ENCODE results near the gene CHCHD10. TPM values are rescaled to one million over a fixed set of nuclear protein-coding genes. Genes with fewer than 3 reads are reported as not detected.

The CHCHD10 gene
- total RNA-seq, 1 experiment from 2014 or later = 198 TPM

- DNase-seq (ENCODE audit: low spot score) (no peak), ATAC-seq (no peak)
- CTCF ChIA-PET = interaction anchor here (0.8 to 0.9 kb wide), 2 partner anchors 24 to 106 kb away, joined by 3 to 4 read pairs; partner anchors contain the start of gene CHCHD10
- Mint-ChIP-seq H3K9me3 (no peaks in the 10 kb centered on the region), H3K27me3 (ENCODE audit: low read depth) (no peaks in the 10 kb centered on the region), H3K4me3 (no peak overlapping the region), H3K36me3 (peaks cover 19% of the 10 kb centered on the region), H3K27ac (no peak overlapping the region), H3K4me1 (no peaks in the 10 kb centered on the region; the same call in 1 of the 2 replicates)
- POLR2A ChIA-PET = no interaction called here
- no peak for TF ChIP-seq E2F4 (CRISPR knock-in tag; IDR thresholded peaks at IDR 0.05; ENCODE audit: borderline replicate concordance, low read depth)
These were observed 23.8 kb downstream of the CHCHD10 start for GRCh38 chr22:23744001-23744400.

GRCh38 chr22:23743303-23743705 lies 24.5 kb downstream of the CHCHD10 start:
- H3K4me3 Mint-ChIP-seq = no peak overlapping the region
- peaks cover 19% of the 10 kb centered on the region for H3K36me3 Mint-ChIP-seq
- CTCF ChIA-PET = no interaction called here
- no peak for DNase-seq (ENCODE audit: low spot score)
- ATAC-seq = no peak
- H3K27ac Mint-ChIP-seq = no peak overlapping the region
- POLR2A ChIA-PET = no interaction called here
- TF ChIP-seq ZNF532 (CRISPR knock-in tag; IDR thresholded peaks at IDR 0.05; ENCODE audit: borderline replicate concordance) (no peak), ZNF263 (CRISPR knock-in tag; IDR thresholded peaks at IDR 0.05; ENCODE audit: low read depth) (no peak), CREB1 (CRISPR knock-in tag; IDR thresholded peaks at IDR 0.05) (no peak), ZNF281 (CRISPR knock-in tag; IDR thresholded peaks at IDR 0.05) (no peak), CREM (CRISPR knock-in tag; IDR thresholded peaks at IDR 0.05) (no peak), NFATC4 (CRISPR knock-in tag; IDR thresholded peaks at IDR 0.05) (no peak), TEAD4 (CRISPR knock-in tag; IDR thresholded peaks at IDR 0.05) (no peak), MYBL2 (CRISPR knock-in tag; IDR thresholded peaks at IDR 0.05) (no peak), ZSCAN18 (CRISPR knock-in tag; IDR thresholded peaks at IDR 0.05) (no peak)
- no peaks in the 10 kb centered on the region for H3K9me3 Mint-ChIP-seq
- H3K4me1 Mint-ChIP-seq = no peaks in the 10 kb centered on the region; the same call in 1 of the 2 replicates
- H3K27me3 Mint-ChIP-seq (ENCODE audit: low read depth) = no peaks in the 10 kb centered on the region

- POLR2A ChIA-PET = no interaction called here
- H3K36me3 Mint-ChIP-seq = peaks cover 19% of the 10 kb centered on the region
- H3K4me1 Mint-ChIP-seq = no peaks in the 10 kb centered on the region; the same call in 1 of the 2 replicates
- no peak overlapping the region for H3K4me3 Mint-ChIP-seq
- no peak overlapping the region for H3K27ac Mint-ChIP-seq
- CTCF ChIA-PET = no interaction called here
- no peaks in the 10 kb centered on the region for H3K27me3 Mint-ChIP-seq (ENCODE audit: low read depth)
- ATAC-seq = no peak
- no peaks in the 10 kb centered on the region for H3K9me3 Mint-ChIP-seq
- no peak for DNase-seq (ENCODE audit: low spot score)
- TF ChIP-seq ZNF317 (CRISPR knock-in tag; IDR thresholded peaks at IDR 0.05; ENCODE audit: borderline replicate concordance, low read depth) (no peak), CTCF (IDR thresholded peaks at IDR 0.05) (no peak), NFATC4 (CRISPR knock-in tag; IDR thresholded peaks at IDR 0.05) (no peak), SMAD3 (CRISPR knock-in tag; IDR thresholded peaks at IDR 0.05; ENCODE audit: borderline replicate concordance) (no peak), ARID4B (CRISPR knock-in tag; IDR thresholded peaks at IDR 0.05; ENCODE audit: borderline replicate concordance) (no peak)
These were observed 25.1 kb downstream of the CHCHD10 start for GRCh38 chr22:23742505-23743264.
